Keratinocyte (primary cell): ENCODE data around the gene ZDHHC20. TPM values are rescaled to one million over a fixed set of nuclear protein-coding genes. Genes with fewer than 3 reads are reported as not detected.

Experiments
- DNase-seq: peaks from one replicate; pipeline ENCODE4 v3.0.0-alpha.2; 2011; ENCODE audit warnings: low read depth, missing footprints, low spot score
- FAIRE-seq: peaks from 2 replicates; lab custom pipeline; 2011; peaks lifted over from hg19 to GRCh38; lab: Jason Lieb, UNC
- H2AFZ ChIP-seq: 2 replicates; pipeline ENCODE4 v1.6.0; 2012; ENCODE audit warnings: low read length, control low read depth, inconsistent platforms; ENCODE audit not compliant: control insufficient read depth
- H3K27ac ChIP-seq: 2 replicates; pipeline ENCODE4 v1.5.1; 2011; ENCODE audit warnings: low read length; ENCODE audit not compliant: control insufficient read depth, insufficient read depth
- H3K27me3 ChIP-seq: 3 replicates; pipeline ENCODE4 v1.6.0; 2011; ENCODE audit warnings: low read length; ENCODE audit not compliant: control insufficient read depth, insufficient read depth; ENCODE audit errors: extremely low read depth
- H3K36me3 ChIP-seq, 2 experiments: 2 replicates in 1 of 2; 3 replicates in 1 of 2; pipeline ENCODE4 v1.5.1; 2011; ENCODE audit warnings: low read length in 2 of 2, mild to moderate bottlenecking in 1 of 2; ENCODE audit not compliant: control insufficient read depth in 2 of 2, insufficient read depth in 2 of 2; ENCODE audit errors: extremely low read depth in 1 of 2
- H3K4me1 ChIP-seq: 3 replicates; pipeline ENCODE4 v1.5.1; 2011; ENCODE audit warnings: low read length; ENCODE audit not compliant: control insufficient read depth, insufficient read depth; ENCODE audit errors: extremely low read depth
- H3K4me2 ChIP-seq: 3 replicates; pipeline ENCODE4 v1.6.0; 2011; ENCODE audit warnings: low read depth, low read length; ENCODE audit not compliant: control insufficient read depth, insufficient read depth; ENCODE audit errors: extremely low read depth
- H3K4me3 ChIP-seq, 3 experiments: fragments of 200-600 bp in 1 of 3; sonication (generic) in 1 of 3; 2 replicates in 2 of 3; 3 replicates in 1 of 3; pipeline ENCODE4 v1.5.1; 2011 to 2016; ENCODE audit warnings: low read length in 3 of 3, mild to moderate bottlenecking in 3 of 3, control low read depth in 2 of 3, inconsistent platforms in 1 of 3, low read depth in 1 of 3, mixed read lengths in 1 of 3, mixed run types in 1 of 3, moderate library complexity in 1 of 3; ENCODE audit not compliant: control insufficient read depth in 2 of 3, insufficient read depth in 2 of 3; ENCODE audit errors: extremely low read depth in 1 of 3
- H3K79me2 ChIP-seq: 2 replicates; pipeline ENCODE4 v1.6.0; 2012; ENCODE audit warnings: low read length; ENCODE audit not compliant: control insufficient read depth, insufficient read depth
- H3K9ac ChIP-seq: 3 replicates; pipeline ENCODE4 v1.6.0; 2011; ENCODE audit warnings: low read length; ENCODE audit not compliant: control insufficient read depth, insufficient read depth; ENCODE audit errors: extremely low read depth
- H3K9me1 ChIP-seq: 3 replicates; pipeline ENCODE4 v1.6.0; 2011; ENCODE audit warnings: low read length; ENCODE audit not compliant: control insufficient read depth, insufficient read depth; ENCODE audit errors: extremely low read depth
- H3K9me3 ChIP-seq: 2 replicates; pipeline ENCODE4 v1.5.1; 2012; ENCODE audit warnings: low read depth, low read length; ENCODE audit not compliant: control insufficient read depth
- H4K20me1 ChIP-seq: 3 replicates; pipeline ENCODE4 v1.6.0; 2011; ENCODE audit warnings: low read length; ENCODE audit not compliant: control insufficient read depth, insufficient read depth; ENCODE audit errors: extremely low read depth
- CTCF ChIP-seq, 3 experiments: IDR thresholded peaks in 1 of 3; conservative IDR thresholded peaks in 1 of 3; optimal IDR thresholded peaks in 1 of 3; 2 replicates in 2 of 3; 3 replicates in 1 of 3; pipeline versions ENCODE3 to v1.5.1; 2011; ENCODE audit warnings: low read length in 3 of 3, mild to moderate bottlenecking in 3 of 3, moderate library complexity in 2 of 3, control low read depth in 1 of 3, inconsistent platforms in 1 of 3; ENCODE audit not compliant: insufficient read depth in 2 of 3; ENCODE audit errors: extremely low read depth in 1 of 3
- EZH2 ChIP-seq: IDR thresholded peaks from one replicate; pipeline ENCODE4 v1.6.1; 2012; ENCODE audit warnings: inconsistent platforms, mild to moderate bottlenecking, low read length, moderate library complexity
- dilution Hi-C: fragments of 300-500 bp; cut with MboI; formaldehyde crosslinking; loops from one replicate; pipeline ENCODE4 v1.7.0; 2020; ENCODE audit warnings: low sequenced_read_pairs; ENCODE audit not compliant: extremely low pct_ligation_motif_present
- polyA plus RNA-seq, 5 experiments: library from polyadenylated mRNA; depleted of rRNA in 3 of 5; stranded (reverse) in 3 of 5; stranded (forward) in 1 of 5; unstranded in 1 of 5; fragments of >200 nt; gene quantifications; 1 replicate in 1 of 5; 2 replicates in 3 of 5; 3 replicates in 1 of 5; pipeline versions ENCODE4 v1.2.1 to v1.2.3, GENCODE V29; 2011 to 2012; ENCODE audit warnings: missing spikeins in 2 of 5, low read depth in 1 of 5, low replicate concordance in 1 of 5

ZDHHC20 gene
- polyA plus RNA-seq, 1 donor (not counting 4 experiments of a cell fraction or from before 2014, with no cell fraction given) = 45.8 TPM

GRCh38 chr13:21395953-21396352 lies 63.1 kb downstream of the ZDHHC20 start:
- DNase-seq = no peak
- dilution Hi-C loops = no loop called here
- Histone ChIP-seq H3K4me3 (no peak overlapping the region), H3K79me2 (no peaks in the 10 kb centered on the region), H3K9me1 (no peaks in the 10 kb centered on the region), H3K36me3 (peaks cover 0 to 6% of the 10 kb centered on the region in 2 experiments), H3K27me3 (no peaks in the 10 kb centered on the region), H3K4me2 (no peak overlapping the region), H3K9me3 (no peaks in the 10 kb centered on the region), H3K4me1 (no peaks in the 10 kb centered on the region), H3K27ac (no peak overlapping the region), H3K9ac (no peak overlapping the region), H4K20me1 (no peaks in the 10 kb centered on the region), H2AFZ (no peak overlapping the region)
- TF ChIP-seq EZH2 (no peak), CTCF (optimal IDR thresholded peaks at IDR 0.05 in 1 of 3, IDR thresholded peaks at IDR 0.05 in 1 of 3, conservative IDR thresholded peaks at IDR 0.05 in 1 of 3; ENCODE audit: extremely low read depth in 1 of 3, insufficient read depth in 2 of 3, low read length in 3 of 3) (no peak)
- FAIRE-seq = no peak

GRCh38 chr13:21389124-21389523 lies 70.0 kb downstream of the ZDHHC20 start:
- Histone ChIP-seq H3K79me2 (no peaks in the 10 kb centered on the region), H3K36me3 (peaks cover 0 to 8% of the 10 kb centered on the region in 2 experiments)
- dilution Hi-C loops = no loop called here

More at GRCh38 chr13:21389124-21389523, 70.0 kb downstream of the ZDHHC20 start:
- H4K20me1 ChIP-seq = no peaks in the 10 kb centered on the region
- H3K27ac ChIP-seq = no peak overlapping the region
- no peak overlapping the region for H3K4me3 ChIP-seq
- no peaks in the 10 kb centered on the region for H3K27me3 ChIP-seq
- H3K4me1 ChIP-seq = no peaks in the 10 kb centered on the region
- H3K9me1 ChIP-seq = no peaks in the 10 kb centered on the region
- no peak overlapping the region for H3K9ac ChIP-seq
- no peak overlapping the region for H3K4me2 ChIP-seq
- no peak overlapping the region for H2AFZ ChIP-seq
- no peak for DNase-seq
- FAIRE-seq = no peak
- no peak for TF ChIP-seq EZH2
- TF ChIP-seq CTCF (optimal IDR thresholded peaks at IDR 0.05 in 1 of 3, IDR thresholded peaks at IDR 0.05 in 1 of 3, conservative IDR thresholded peaks at IDR 0.05 in 1 of 3; ENCODE audit: extremely low read depth in 1 of 3, insufficient read depth in 2 of 3, low read length in 3 of 3) = no peak
- H3K9me3 ChIP-seq = no peaks in the 10 kb centered on the region
